HepG2 (cell line): ENCODE results near the gene RGPD6.
"Not testable (repeated sequence)": the region's sequence is repeated elsewhere in the genome, so short reads cannot be mapped to it uniquely, and the experiment has no call there.

ENCODE experiments used
- ADNP ChIP-seq: sonication (generic); formaldehyde crosslinking; IDR thresholded peaks from 2 replicates; pipeline ENCODE4 v1.4.0; 2020; ENCODE audit warnings: missing genetic modification reagents
- ATF2 ChIP-seq: sonication (generic); formaldehyde crosslinking; IDR thresholded peaks from 2 replicates; pipeline ENCODE4 v1.4.0; 2020; ENCODE audit warnings: missing genetic modification reagents
- CTCF ChIP-seq: sonication (generic); formaldehyde crosslinking; IDR thresholded peaks from 2 replicates; pipeline ENCODE4 v1.5.0; 2020; ENCODE audit warnings: mild to moderate bottlenecking, missing genetic modification reagents, moderate library complexity
- IKZF4 ChIP-seq: sonication (generic); formaldehyde crosslinking; IDR thresholded peaks from 2 replicates; pipeline ENCODE4 v1.5.1; 2020; ENCODE audit warnings: borderline replicate concordance, mild to moderate bottlenecking, low read depth, missing genetic modification reagents; ENCODE audit errors: not compliant biosample characterization
- KDM5B ChIP-seq: sonication (generic); formaldehyde crosslinking; IDR thresholded peaks from 2 replicates; pipeline ENCODE4 v1.4.0; 2020; ENCODE audit warnings: missing genetic modification reagents, mild to moderate bottlenecking, borderline replicate concordance
- PHF8 ChIP-seq: sonication (generic); formaldehyde crosslinking; IDR thresholded peaks from 2 replicates; pipeline ENCODE4 v1.5.0; 2020; ENCODE audit warnings: missing genetic modification reagents
- XRCC5 ChIP-seq: fragments of 200-400 bp; formaldehyde crosslinking; optimal IDR thresholded peaks from 2 replicates; pipeline ENCODE3; 2017; ENCODE audit warnings: mild to moderate bottlenecking, low read length
- ZBTB1 ChIP-seq: sonication (generic); formaldehyde crosslinking; IDR thresholded peaks from 2 replicates; pipeline ENCODE4 v1.4.0; 2020; ENCODE audit warnings: missing genetic modification reagents, borderline replicate concordance
- ZNF567 ChIP-seq: sonication (generic); formaldehyde crosslinking; IDR thresholded peaks from 2 replicates; pipeline ENCODE4 v1.8.1; 2023; ENCODE audit warnings: mild to moderate bottlenecking, missing genetic modification reagents, borderline replicate concordance
- ZNF687 ChIP-seq: sonication (generic); formaldehyde crosslinking; IDR thresholded peaks from 2 replicates; pipeline ENCODE4 v1.5.1; 2020; ENCODE audit warnings: mild to moderate bottlenecking, missing genetic modification reagents, moderate library complexity

- not testable (repeated sequence) for TF ChIP-seq IKZF4 (CRISPR knock-in tag); ATF2 (CRISPR knock-in tag); CTCF (CRISPR knock-in tag); ZNF687 (CRISPR knock-in tag); KDM5B (CRISPR knock-in tag); ADNP (CRISPR knock-in tag); PHF8 (CRISPR knock-in tag); ZBTB1 (CRISPR knock-in tag); ZNF567; XRCC5
These were observed 25.1 kb upstream of the RGPD6 start for GRCh38 chr2:110602139-110602538.
